ENCODE results near the gene MKRN3. TPM values are rescaled to one million over a fixed set of nuclear protein-coding genes. Genes with fewer than 3 reads are reported as not detected.
A peak's percentile ranks its signal among the peaks of the same experiment; 100 is the strongest.

The MKRN3 gene
- under 1 TPM in 2 of 3 donors, not detected in 1; 0.16 to 0.98 TPM for total RNA-seq

DNA sequence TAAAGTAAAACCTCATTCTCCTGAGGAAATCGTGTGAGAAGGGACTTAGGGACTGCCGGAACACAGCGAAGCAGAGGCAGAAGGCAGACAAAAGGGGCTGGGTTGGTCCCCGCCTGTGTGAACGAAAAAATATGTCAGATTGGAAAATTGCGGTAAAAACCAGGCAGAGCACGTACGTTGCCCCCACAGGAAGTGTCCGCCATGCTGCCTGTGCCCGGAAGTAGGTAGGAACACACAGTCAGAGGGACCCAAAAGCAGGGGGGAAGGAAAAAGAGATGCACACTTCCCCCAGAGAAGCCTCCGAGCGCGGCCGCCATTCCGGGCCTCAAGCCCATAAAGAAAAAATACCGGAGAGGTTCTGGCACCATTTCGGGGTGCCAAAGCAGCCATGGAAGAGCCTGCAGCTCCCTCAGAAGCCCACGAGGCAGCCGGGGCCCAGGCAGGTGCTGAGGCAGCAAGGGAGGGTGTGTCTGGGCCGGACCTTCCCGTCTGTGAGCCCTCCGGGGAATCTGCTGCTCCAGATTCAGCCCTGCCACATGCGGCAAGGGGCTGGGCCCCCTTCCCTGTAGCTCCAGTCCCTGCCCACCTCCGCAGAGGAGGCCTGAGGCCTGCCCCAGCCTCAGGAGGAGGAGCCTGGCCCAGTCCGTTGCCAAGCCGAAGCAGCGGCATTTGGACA, at the start of gene MKRN3:
MKRN3 (plus strand) TSS at position 280 of the 676 bp plus-strand sequence; CDS start at position 389, 109 bp downstream.
- no peak for DNase-seq (ENCODE audit: low spot score in 2 of 2)
- H3K36me3 ChIP-seq, result no peaks in the 10 kb centered on the region
- no peaks in the 10 kb centered on the region for H3K4me1 ChIP-seq
- no peak within 1 kb of the TSS for H3K27ac ChIP-seq
- intact Hi-C loops (cut with DNase I; ENCODE audit: low total_unique reads), result no loop called here
- TF ChIP-seq POLR2A (IDR thresholded peaks at IDR 0.05) (no peak), POLR2AphosphoS5 (IDR thresholded peaks at IDR 0.05) (no peak)
- TF ChIP-seq, protein P1, sequence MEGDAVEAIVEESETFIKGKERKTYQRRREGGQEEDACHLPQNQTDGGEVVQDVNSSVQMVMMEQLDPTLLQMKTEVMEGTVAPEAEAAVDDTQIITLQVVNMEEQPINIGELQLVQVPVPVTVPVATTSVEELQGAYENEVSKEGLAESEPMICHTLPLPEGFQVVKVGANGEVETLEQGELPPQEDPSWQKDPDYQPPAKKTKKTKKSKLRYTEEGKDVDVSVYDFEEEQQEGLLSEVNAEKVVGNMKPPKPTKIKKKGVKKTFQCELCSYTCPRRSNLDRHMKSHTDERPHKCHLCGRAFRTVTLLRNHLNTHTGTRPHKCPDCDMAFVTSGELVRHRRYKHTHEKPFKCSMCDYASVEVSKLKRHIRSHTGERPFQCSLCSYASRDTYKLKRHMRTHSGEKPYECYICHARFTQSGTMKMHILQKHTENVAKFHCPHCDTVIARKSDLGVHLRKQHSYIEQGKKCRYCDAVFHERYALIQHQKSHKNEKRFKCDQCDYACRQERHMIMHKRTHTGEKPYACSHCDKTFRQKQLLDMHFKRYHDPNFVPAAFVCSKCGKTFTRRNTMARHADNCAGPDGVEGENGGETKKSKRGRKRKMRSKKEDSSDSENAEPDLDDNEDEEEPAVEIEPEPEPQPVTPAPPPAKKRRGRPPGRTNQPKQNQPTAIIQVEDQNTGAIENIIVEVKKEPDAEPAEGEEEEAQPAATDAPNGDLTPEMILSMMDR (IDR thresholded peaks at IDR 0.05), result no peak
- peaks cover 0 to 9% of the 10 kb centered on the region in 2 donors for H3K27me3 ChIP-seq
- H3K4me3 ChIP-seq, result peak within 1 kb of the TSS in 1 of 3 donors; percentile 44
- peaks cover 8 to 16% of the 10 kb centered on the region in 2 donors for H3K9me3 ChIP-seq

- Histone ChIP-seq H3K4me3 (no peak overlapping the region), H3K4me1 (no peaks in the 10 kb centered on the region), H3K36me3 (no peaks in the 10 kb centered on the region), H3K9me3 (no peaks in the 10 kb centered on the region), H3K27me3 (no peaks in the 10 kb centered on the region), H3K27ac (no peak overlapping the region)
- intact Hi-C loops (cut with DNase I; ENCODE audit: low total_unique reads), result no loop called here
- TF ChIP-seq POLR2A (IDR thresholded peaks at IDR 0.05) (no peak), POLR2AphosphoS5 (IDR thresholded peaks at IDR 0.05) (no peak)
- TF ChIP-seq, protein P1 (IDR thresholded peaks at IDR 0.05), result no peak
- DNase-seq (ENCODE audit: low spot score in 2 of 2), result no peak
Measured at GRCh38 chr15:23516866-23517265, 48.6 kb upstream of the MKRN3 start.

- TF ChIP-seq POLR2A (IDR thresholded peaks at IDR 0.05), result no peak
- TF ChIP-seq, protein P1 (IDR thresholded peaks at IDR 0.05), result no peak
- no peak for TF ChIP-seq POLR2AphosphoS5 (IDR thresholded peaks at IDR 0.05)
- no peak overlapping the region for H3K4me3 ChIP-seq
- no peaks in the 10 kb centered on the region for H3K4me1 ChIP-seq
- intact Hi-C loops (cut with DNase I; ENCODE audit: low total_unique reads), result no loop called here
- no peak overlapping the region for H3K27ac ChIP-seq
- DNase-seq (ENCODE audit: low spot score in 2 of 2), result no peak
- no peaks in the 10 kb centered on the region for H3K27me3 ChIP-seq
- no peaks in the 10 kb centered on the region for H3K36me3 ChIP-seq
- H3K9me3 ChIP-seq, result no peaks in the 10 kb centered on the region
Measured at GRCh38 chr15:23518104-23518503, 47.4 kb upstream of the MKRN3 start.

GRCh38 chr15:23524816-23525215, 40.7 kb upstream of the MKRN3 start:
- Histone ChIP-seq H3K27me3 (no peaks in the 10 kb centered on the region), H3K4me1 (no peaks in the 10 kb centered on the region), H3K36me3 (no peaks in the 10 kb centered on the region), H3K9me3 (no peaks in the 10 kb centered on the region), H3K4me3 (no peak overlapping the region), H3K27ac (no peak overlapping the region)
- TF ChIP-seq POLR2AphosphoS5 (IDR thresholded peaks at IDR 0.05) (no peak), POLR2A (IDR thresholded peaks at IDR 0.05) (no peak)
- TF ChIP-seq, protein P1 (IDR thresholded peaks at IDR 0.05), result no peak
- no peak for DNase-seq (ENCODE audit: low spot score in 2 of 2)
- intact Hi-C loops (cut with DNase I; ENCODE audit: low total_unique reads), result no loop called here

GRCh38 chr15:23529891-23530290, 35.6 kb upstream of the MKRN3 start:
- no peak for DNase-seq (ENCODE audit: low spot score in 2 of 2)
- Histone ChIP-seq H3K27ac (no peak overlapping the region), H3K27me3 (no peaks in the 10 kb centered on the region), H3K4me1 (no peaks in the 10 kb centered on the region), H3K9me3 (no peaks in the 10 kb centered on the region), H3K4me3 (no peak overlapping the region), H3K36me3 (no peaks in the 10 kb centered on the region)
- intact Hi-C loops (cut with DNase I; ENCODE audit: low total_unique reads), result no loop called here
- TF ChIP-seq, protein P1 (IDR thresholded peaks at IDR 0.05), result no peak
- no peak for TF ChIP-seq POLR2AphosphoS5 (IDR thresholded peaks at IDR 0.05)
- TF ChIP-seq POLR2A (IDR thresholded peaks at IDR 0.05), result no peak

Measured in breast epithelium (tissue), 4 donors.